Heart left ventricle (tissue), 13 donors: Measurements from ENCODE around the gene IL7R.

Source experiments
- CTCF ChIP-seq, 12 donors: fragments of 200-600 bp; sonication (generic) in 4 of 12; IDR thresholded peaks; one replicate each; pipeline versions ENCODE4 v1.5.0 to v1.8.0; 2018 to 2022; ENCODE audit warnings: antibody characterized with exemption in 12 of 12, mild to moderate bottlenecking in 5 of 12
- POLR2A ChIP-seq, 2 donors: fragments of 450-650 bp; IDR thresholded peaks; one replicate each; pipeline ENCODE4 v1.6.1; 2017; ENCODE audit warnings: antibody characterized with exemption in 2 of 2, mild to moderate bottlenecking in 2 of 2, moderate library complexity in 2 of 2
- donor health status: ischemic (EF 13 %, LVEDD 7.1; RV severe dilation, severe dysfunction).
- donor health status: DM: no; HTN: yes; CAD: no.
- donor health status: DM: no; HTN: no; CAD: no.
- donor health status: ischemic (EF 25% LVEDD 6.9; RV normal size, moderate dysfunction).
- donor health status: ischemic (EF 25% LVEDD 5.7; RV mildly dilated, moderate dysfunction).
- donor health status: ischemic (EF 35%, LVEDD 5.7; RV mildly dilated, moderate dysfunction).
- donor health status: nonischemic (EF 11% LVEDD 7.7; RV severe dilation, severe dysfunction).
- donor health status: DM: yes; HTN: yes; CAD: no.
- donor health status: PGD.
- donor health status: ischemic (EF 29% LVEDD 5.4; RV normal size, mild dysfunction).
- donor health status: nonischemic (EF 23%, LVEDD 6.1; RV moderate dilation, normal function).

GRCh38 chr5:35828082-35828598, 28.6 kb upstream of the IL7R start:
- no peak for TF ChIP-seq CTCF (IDR thresholded peaks at IDR 0.05)
- no peak for TF ChIP-seq POLR2A (IDR thresholded peaks at IDR 0.05)
